KG1 (cell line): ENCODE measurements around the gene ZBTB39.
A peak's percentile ranks its signal among the peaks of the same experiment; 100 is the strongest.
"Not testable (repeated sequence)": the region's sequence is repeated elsewhere in the genome, so short reads cannot be mapped to it uniquely, and the experiment has no call there.

Experiments used
- DNase-seq: peaks from one replicate; lab custom pipeline; 2025; lab: John Stamatoyannopoulos, UW

Gene ZBTB39

GRCh38 chr12:57005980-57006808, at the start of gene ZBTB39:
TSS of gene ZBTB39 (minus strand) at chr12:57006546. CDS start at chr12:57004917, 1,629 bp downstream.
- peak; percentile 12 for DNase-seq

- no peak for DNase-seq
These were observed 49.5 kb upstream of the ZBTB39 start for GRCh38 chr12:57055824-57056223.

- not testable (repeated sequence) for DNase-seq
These were observed 47.6 kb upstream of the ZBTB39 start for GRCh38 chr12:57053901-57054300.

- DNase-seq = not testable (repeated sequence)
These were observed 46.8 kb upstream of the ZBTB39 start for GRCh38 chr12:57053146-57053545.

GRCh38 chr12:57051011-57051410, 44.7 kb upstream of the ZBTB39 start:
- DNase-seq = no peak

GRCh38 chr12:57049890-57050289, 43.5 kb upstream of the ZBTB39 start, which contains the start of gene MYO1A:
TSS of gene MYO1A (minus strand) at chr12:57050129. CDS start at chr12:57048323, 1,806 bp downstream.
- DNase-seq = no peak

- no peak for DNase-seq
These were observed 42.7 kb upstream of the ZBTB39 start for GRCh38 chr12:57049119-57049446.

- DNase-seq = no peak
These were observed 42.2 kb upstream of the ZBTB39 start for GRCh38 chr12:57048423-57049118.

GRCh38 chr12:57047981-57048380, 41.6 kb upstream of the ZBTB39 start:
- DNase-seq = no peak

GRCh38 chr12:57046947-57047890, 40.9 kb upstream of the ZBTB39 start:
- no peak for DNase-seq

- DNase-seq = no peak
These were observed 39.9 kb upstream of the ZBTB39 start for GRCh38 chr12:57046086-57046791.

GRCh38 chr12:57044889-57045288, 38.5 kb upstream of the ZBTB39 start:
- DNase-seq = no peak

- DNase-seq = no peak
These were observed 38.1 kb upstream of the ZBTB39 start for GRCh38 chr12:57044468-57044867.

GRCh38 chr12:57042695-57043094, 36.3 kb upstream of the ZBTB39 start:
- DNase-seq = no peak

- no peak for DNase-seq
These were observed 34.4 kb upstream of the ZBTB39 start for GRCh38 chr12:57040750-57041149.

- no peak for DNase-seq
These were observed 33.9 kb upstream of the ZBTB39 start for GRCh38 chr12:57040211-57040610.

GRCh38 chr12:57039016-57039798, 32.9 kb upstream of the ZBTB39 start:
- no peak for DNase-seq

- DNase-seq = no peak
These were observed 30.9 kb upstream of the ZBTB39 start for GRCh38 chr12:57037264-57037663.

- DNase-seq = no peak
These were observed 27.1 kb upstream of the ZBTB39 start for GRCh38 chr12:57033431-57033830.

GRCh38 chr12:57031789-57032188, 25.4 kb upstream of the ZBTB39 start:
- DNase-seq = no peak
